Heart right ventricle (tissue), 16 donors: ENCODE measurements around the gene DNAJB12. TPM values are rescaled to one million over a fixed set of nuclear protein-coding genes. Genes with fewer than 3 reads are reported as not detected.
A peak's percentile ranks its signal among the peaks of the same experiment; 100 is the strongest.

Experiments
- ATAC-seq, 8 donors: fragments of 200-7000 bp; cut with Tn5 transposase; one replicate each; pipeline ENCODE4 v1.9.1; 2020; ENCODE audit warnings: mild to moderate bottlenecking in 8 of 8, moderate library complexity in 8 of 8, moderate number of reproducible peaks in 1 of 8
- DNase-seq, 2 donors: peaks; one replicate each; pipeline ENCODE4 v3.0.0-alpha.2; 2020
- H3K27ac ChIP-seq, 10 donors: fragments of 200-600 bp; sonication (generic) in 2 of 10; one replicate each; pipeline versions ENCODE4 v1.5.0 to v1.8.0; 2020 to 2022; ENCODE audit warnings: mild to moderate bottlenecking in 3 of 10
- H3K27me3 ChIP-seq, 7 donors: fragments of 200-600 bp; one replicate each; pipeline ENCODE4 v1.8.0; 2021 to 2022; ENCODE audit warnings: mild to moderate bottlenecking in 2 of 7
- H3K36me3 ChIP-seq, 9 donors: fragments of 200-600 bp; sonication (generic) in 1 of 9; one replicate each; pipeline versions ENCODE4 v1.5.0 to v1.8.0; 2020 to 2022; ENCODE audit warnings: mild to moderate bottlenecking in 2 of 9
- H3K4me1 ChIP-seq, 9 donors: fragments of 200-600 bp; sonication (generic) in 1 of 9; one replicate each; pipeline versions ENCODE4 v1.5.0 to v1.8.0; 2020 to 2022; ENCODE audit warnings: mild to moderate bottlenecking in 4 of 9
- H3K4me3 ChIP-seq, 10 donors: fragments of 200-600 bp; sonication (generic) in 2 of 10; one replicate each; pipeline versions ENCODE4 v1.5.0 to v1.8.0; 2020 to 2022; ENCODE audit warnings: mild to moderate bottlenecking in 7 of 10, moderate library complexity in 2 of 10
- H3K9me3 ChIP-seq, 11 donors: fragments of 200-600 bp in 10 of 11; sonication (generic) in 2 of 11; one replicate each; pipeline versions ENCODE4 v1.5.0 to v1.8.0; 2013 to 2022; ENCODE audit warnings: mild to moderate bottlenecking in 2 of 11, control low read depth in 1 of 11, moderate library complexity in 1 of 11
- CTCF ChIP-seq, 9 donors: fragments of 200-600 bp; sonication (generic) in 2 of 9; IDR thresholded peaks; one replicate each; pipeline versions ENCODE4 v1.5.0 to v1.8.0; 2021 to 2022; ENCODE audit warnings: antibody characterized with exemption in 9 of 9, mild to moderate bottlenecking in 5 of 9, moderate library complexity in 1 of 9
- WGBS, 2 donors: extraction: QIAGEN DNeasy Blood & Tissue Kit; methylation state at CpG; one replicate each; pipeline ENCODE4 v1.1.7; 2013; ENCODE audit warnings: inconsistent platforms in 1 of 2; 5-methylcytosine and 5-hydroxymethylcytosine counted together
- intact Hi-C, 10 donors: fragments of 100-400 bp; cut with DNase I; formaldehyde crosslinking; loops; one replicate each; pipeline versions ENCODE4 v1.11.1 to v1.14.2; 2022
- polyA plus RNA-seq, 2 donors: library from polyadenylated mRNA; stranded (reverse); fragments of 200-250 nt; gene quantifications; one replicate each; pipeline ENCODE4 v1.2.3, GENCODE V29; 2013
- total RNA-seq, 10 donors: library from RNA; stranded (reverse); fragmentation: NEBNext Ultra II Directional in 3 of 10; extraction: Animal tissue kit (Norgen Biotek cat#: 25700) in 3 of 10; gene quantifications; one replicate each; pipeline versions ENCODE4 v1.2.1 to v1.2.4, GENCODE V29; 2021 to 2023
- donor health status: Arrhythmogenic right ventricular cardiomyopathy.
- donor health status: ischemic (EF 13 %, LVEDD 7.1; RV severe dilation, severe dysfunction).
- donor health status: healthy with polysubstance abuse.
- donor health status: DM: no; HTN: yes; CAD: no.
- donor health status: DM: no; HTN: no; CAD: no.
- donor health status: ischemic (EF 25% LVEDD 6.9; RV normal size, moderate dysfunction).
- donor health status: ischemic (EF 25% LVEDD 5.7; RV mildly dilated, moderate dysfunction).
- donor health status: healthy.
- donor health status: DM: yes; HTN: yes; CAD: no.
- donor health status: Ischemic cardiomyopathy.
- donor health status: ischemic (EF 35%, LVEDD 5.7; RV mildly dilated, moderate dysfunction).
- donor health status: nonischemic (EF 11% LVEDD 7.7; RV severe dilation, severe dysfunction).
- donor health status: DM: yes; HTN: yes; CAD: no.
- donor health status: PGD.
- donor health status: ischemic (EF 29% LVEDD 5.4; RV normal size, mild dysfunction).
- donor health status: nonischemic (EF 23%, LVEDD 6.1; RV moderate dilation, normal function).

DNAJB12 gene
- total and polyA plus RNA-seq, 12 donors, result 22.6 to 32.8 (median 27.9) TPM

DNA sequence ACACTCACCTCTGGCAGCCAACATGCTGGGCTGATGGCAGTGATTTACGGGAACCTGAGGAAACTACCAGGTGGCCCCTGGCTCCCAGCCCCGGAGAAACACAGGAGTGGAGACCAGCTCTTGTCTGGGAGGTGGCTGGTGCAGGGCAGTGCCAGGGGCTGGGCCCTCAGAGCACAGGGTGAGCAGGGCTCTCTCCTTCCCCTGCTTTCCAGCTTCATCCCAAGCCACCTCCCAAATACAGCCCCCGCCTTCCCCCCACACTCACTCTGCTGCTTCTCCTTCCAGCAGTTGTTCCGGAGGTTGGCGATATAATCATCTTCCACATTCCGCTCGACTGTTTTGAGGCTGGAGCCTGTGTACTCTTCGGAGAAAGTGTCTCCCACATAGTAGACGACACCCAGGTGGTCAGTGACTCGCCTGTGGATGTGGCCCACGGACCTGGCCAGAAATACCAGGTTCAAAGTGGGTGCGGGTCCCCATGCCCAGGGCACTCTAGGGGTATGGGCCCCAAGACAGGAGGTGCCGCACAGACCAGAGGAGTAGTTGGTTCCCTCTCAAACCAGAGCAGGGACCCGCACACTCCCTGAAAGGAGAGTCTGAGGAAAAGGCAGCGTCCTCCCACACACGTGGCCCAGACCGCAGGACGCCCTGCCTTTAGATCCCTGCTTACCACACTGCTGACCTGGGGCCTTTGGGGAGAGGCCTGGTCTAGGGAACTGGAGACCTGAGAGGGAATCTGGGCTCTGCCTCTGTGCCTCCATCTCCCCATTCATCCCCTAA lies 18.3 kb downstream of the DNAJB12 start:
- Histone ChIP-seq H3K9me3 (no peaks in the 10 kb centered on the region), H3K4me3 (no peak overlapping the region), H3K36me3 (peaks cover 0 to 74% (median 34%) of the 10 kb centered on the region in 9 donors), H3K4me1 (peaks cover 40 to 77% (median 64%) of the 10 kb centered on the region in 9 donors), H3K27me3 (no peaks in the 10 kb centered on the region), H3K27ac (peak overlapping the region; percentile 46 to 97 (median 90))
- TF ChIP-seq CTCF (IDR thresholded peaks at IDR 0.05), result no peak
- WGBS, 2 donors, result 63 to 74% methylated on average over 18 of the region's 18 CpGs
- DNase-seq (no peak), ATAC-seq (peak in 3 of 8 donors; percentile 2 to 7 (median 7))
- intact Hi-C loops, result loop anchor here in 9 of 10 donors (2.0 to 10.0 kb wide), 15 partner anchors 62 to 439 kb away; partner anchors contain the start of genes CHST3 (in 4 of the 9), ANAPC16 (in 2 of the 9), ASCC1 (in 2 of the 9) and DDIT4 (in 1 of the 9)

- Histone ChIP-seq H3K27me3 (no peaks in the 10 kb centered on the region), H3K4me3 (peak overlapping the region in 1 of 10 donors; percentile 22), H3K36me3 (peaks cover 0 to 65% (median 27%) of the 10 kb centered on the region in 9 donors), H3K27ac (peak overlapping the region; percentile 83 to 97 (median 90)), H3K4me1 (peaks cover 45 to 78% (median 69%) of the 10 kb centered on the region in 9 donors), H3K9me3 (no peaks in the 10 kb centered on the region)
- intact Hi-C loops, result loop anchor here in 9 of 10 donors (2.0 to 10.0 kb wide), 16 partner anchors 61 to 438 kb away; partner anchors contain the start of genes CHST3 (in 4 of the 9), ANAPC16 (in 2 of the 9), ASCC1 (in 2 of the 9) and DDIT4 (in 1 of the 9)
- ATAC-seq (peak; percentile 39 to 67 (median 60)), DNase-seq (peak; percentile 74 to 80)
- TF ChIP-seq CTCF (IDR thresholded peaks at IDR 0.05), result peak in 3 of 9 donors; percentile 27 to 51 (median 35)
- 40 to 42% methylated on average over 20 of the region's 20 CpGs for WGBS, 2 donors
Observed at GRCh38 chr10:72335394-72336258, 19.1 kb downstream of the DNAJB12 start.

DNA sequence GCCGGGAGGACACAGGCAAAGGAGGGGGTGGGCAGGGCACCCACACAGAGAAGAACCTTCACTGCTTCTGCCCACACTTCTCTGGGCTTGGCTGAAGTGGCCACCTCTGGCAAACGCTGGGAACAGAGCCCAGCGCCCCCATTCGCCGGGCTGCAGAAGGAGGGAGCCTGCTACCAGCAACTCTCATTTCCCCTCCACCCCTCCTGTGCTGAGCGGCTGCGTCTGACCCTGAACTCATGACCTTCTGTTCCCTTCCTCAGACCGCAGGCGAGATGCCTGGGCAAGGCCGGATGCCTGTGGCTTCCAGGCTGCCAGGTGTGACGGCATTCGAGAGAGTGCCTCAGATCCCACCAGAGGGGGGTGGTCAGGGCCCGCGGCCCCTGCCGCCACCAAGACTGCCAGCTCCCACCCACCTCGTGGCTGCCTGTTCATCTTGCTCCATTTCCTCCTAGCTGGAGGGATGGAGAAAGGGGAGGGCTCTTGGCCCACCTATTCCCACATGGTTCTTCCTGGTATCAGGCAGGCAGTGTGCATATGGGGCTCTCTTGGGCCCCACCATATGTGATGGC lies 19.8 kb downstream of the DNAJB12 start:
- peak in 2 of 9 donors; percentile 25 to 36 for TF ChIP-seq CTCF (IDR thresholded peaks at IDR 0.05)
- WGBS, 2 donors, result 18 to 25% methylated on average over 16 of the region's 16 CpGs
- peak overlapping the region in 1 of 10 donors; percentile 22 for H3K4me3 ChIP-seq
- intact Hi-C loops, result loop anchor here in 9 of 10 donors (2.0 to 10.0 kb wide), 14 partner anchors 63 to 438 kb away; partner anchors contain the start of genes CHST3 (in 5 of the 9), ANAPC16 (in 2 of the 9), ASCC1 (in 2 of the 9) and DDIT4 (in 1 of the 9)
- peak; percentile 78 to 79 for DNase-seq
- H3K4me1 ChIP-seq, result peaks cover 45 to 77% (median 69%) of the 10 kb centered on the region in 9 donors
- no peaks in the 10 kb centered on the region for H3K27me3 ChIP-seq
- peaks cover 0 to 58% (median 21%) of the 10 kb centered on the region in 9 donors for H3K36me3 ChIP-seq
- H3K27ac ChIP-seq, result peak overlapping the region; percentile 83 to 97 (median 90)
- no peaks in the 10 kb centered on the region for H3K9me3 ChIP-seq
- ATAC-seq, result peak; percentile 19 to 74 (median 64)
